ENCODE results near the gene TFIP11.

The TFIP11 gene

GRCh38 chr22:26446808-26447515 is 65.3 kb downstream of the TFIP11 start:
- DNase-seq = no peak

- DNase-seq = no peak
These were observed 66.5 kb downstream of the TFIP11 start for GRCh38 chr22:26445577-26446275.

DNA sequence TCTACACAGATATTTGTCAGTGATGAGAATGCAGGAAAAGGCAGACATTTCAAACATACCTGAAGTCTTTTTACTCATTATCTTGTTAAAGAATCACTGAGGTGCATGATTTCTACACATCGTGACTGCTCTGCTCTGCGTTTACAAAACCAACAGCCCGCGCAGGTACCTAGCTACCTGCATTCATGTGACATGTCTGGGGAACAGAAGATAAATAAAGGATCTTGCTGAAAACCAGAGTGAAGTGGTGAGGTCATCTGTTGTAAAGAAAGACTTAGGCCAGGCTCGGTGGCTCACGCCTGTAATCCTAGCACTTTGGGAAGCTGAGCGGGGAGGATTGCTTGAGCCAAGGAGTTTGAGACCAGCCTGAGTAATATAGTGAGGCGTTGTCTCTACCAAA is 67.5 kb downstream of the TFIP11 start:
- no peak for DNase-seq

GRCh38 chr22:26443901-26444690 is 68.2 kb downstream of the TFIP11 start:
- no peak for DNase-seq

GRCh38 chr22:26442086-26442756 is 70.1 kb downstream of the TFIP11 start:
- DNase-seq = no peak

Data from activated T-cell treated with anti-CD3 and anti-CD28 coated beads, Interleukin-2, amount 50 U/mL, for 48 hours (primary cell).